Choroid plexus epithelial cell (primary cell): Measurements from ENCODE around the gene LPCAT1.

Source experiments
- DNase-seq: peaks from one replicate; pipeline ENCODE4 v3.0.0-alpha.2; 2010; ENCODE audit warnings: low read depth
- H3K4me3 ChIP-seq: 2 replicates; pipeline ENCODE4 v1.5.1; 2011; ENCODE audit warnings: low read depth, mild to moderate bottlenecking, control low read depth, low read length, moderate library complexity
- CTCF ChIP-seq: conservative IDR thresholded peaks from 2 replicates; pipeline ENCODE4 v1.5.1; 2011; ENCODE audit warnings: low read depth, mild to moderate bottlenecking, control low read depth, inconsistent platforms, low read length, moderate library complexity

LPCAT1 gene

GRCh38 chr5:1504617-1505016 is 19.1 kb downstream of the LPCAT1 start:
- H3K4me3 ChIP-seq = no peak overlapping the region
- DNase-seq = no peak
- TF ChIP-seq CTCF = no peak

- peak; percentile 19 for TF ChIP-seq CTCF
- H3K4me3 ChIP-seq = no peak overlapping the region
- DNase-seq = no peak
These were observed 19.6 kb downstream of the LPCAT1 start for GRCh38 chr5:1504069-1504595.

- no peak for DNase-seq
These were observed 20.3 kb downstream of the LPCAT1 start for GRCh38 chr5:1503241-1504068.

GRCh38 chr5:1502737-1503120 is 21.0 kb downstream of the LPCAT1 start:
- H3K4me3 ChIP-seq = no peak overlapping the region
- no peak for TF ChIP-seq CTCF
- no peak for DNase-seq

More at GRCh38 chr5:1503241-1504068, 20.3 kb downstream of the LPCAT1 start:
- no peak overlapping the region for H3K4me3 ChIP-seq
- no peak for TF ChIP-seq CTCF

GRCh38 chr5:1502046-1502736 is 21.6 kb downstream of the LPCAT1 start:
- no peak for DNase-seq
- TF ChIP-seq CTCF = no peak
- H3K4me3 ChIP-seq = no peak overlapping the region

GRCh38 chr5:1501372-1502045 is 22.3 kb downstream of the LPCAT1 start:
- no peak for TF ChIP-seq CTCF
- no peak overlapping the region for H3K4me3 ChIP-seq
- no peak for DNase-seq
